Keratinocyte (primary cell): ENCODE results near the gene BEST3. TPM values are rescaled to one million over a fixed set of nuclear protein-coding genes. Genes with fewer than 3 reads are reported as not detected.

Experiments
- DNase-seq: peaks from one replicate; pipeline ENCODE4 v3.0.0-alpha.2; 2011; ENCODE audit warnings: low read depth, missing footprints, low spot score
- FAIRE-seq: peaks from 2 replicates; lab custom pipeline; 2011; peaks lifted over from hg19 to GRCh38; lab: Jason Lieb, UNC
- H2AFZ ChIP-seq: 2 replicates; pipeline ENCODE4 v1.6.0; 2012; ENCODE audit warnings: low read length, control low read depth, inconsistent platforms; ENCODE audit not compliant: control insufficient read depth
- H3K27ac ChIP-seq: 2 replicates; pipeline ENCODE4 v1.5.1; 2011; ENCODE audit warnings: low read length; ENCODE audit not compliant: control insufficient read depth, insufficient read depth
- H3K27me3 ChIP-seq: 3 replicates; pipeline ENCODE4 v1.6.0; 2011; ENCODE audit warnings: low read length; ENCODE audit not compliant: control insufficient read depth, insufficient read depth; ENCODE audit errors: extremely low read depth
- H3K36me3 ChIP-seq, 2 experiments: 2 replicates in 1 of 2; 3 replicates in 1 of 2; pipeline ENCODE4 v1.5.1; 2011; ENCODE audit warnings: low read length in 2 of 2, mild to moderate bottlenecking in 1 of 2; ENCODE audit not compliant: control insufficient read depth in 2 of 2, insufficient read depth in 2 of 2; ENCODE audit errors: extremely low read depth in 1 of 2
- H3K4me1 ChIP-seq: 3 replicates; pipeline ENCODE4 v1.5.1; 2011; ENCODE audit warnings: low read length; ENCODE audit not compliant: control insufficient read depth, insufficient read depth; ENCODE audit errors: extremely low read depth
- H3K4me2 ChIP-seq: 3 replicates; pipeline ENCODE4 v1.6.0; 2011; ENCODE audit warnings: low read depth, low read length; ENCODE audit not compliant: control insufficient read depth, insufficient read depth; ENCODE audit errors: extremely low read depth
- H3K4me3 ChIP-seq, 3 experiments: fragments of 200-600 bp in 1 of 3; sonication (generic) in 1 of 3; 2 replicates in 2 of 3; 3 replicates in 1 of 3; pipeline ENCODE4 v1.5.1; 2011 to 2016; ENCODE audit warnings: low read length in 3 of 3, mild to moderate bottlenecking in 3 of 3, control low read depth in 2 of 3, inconsistent platforms in 1 of 3, low read depth in 1 of 3, mixed read lengths in 1 of 3, mixed run types in 1 of 3, moderate library complexity in 1 of 3; ENCODE audit not compliant: control insufficient read depth in 2 of 3, insufficient read depth in 2 of 3; ENCODE audit errors: extremely low read depth in 1 of 3
- H3K79me2 ChIP-seq: 2 replicates; pipeline ENCODE4 v1.6.0; 2012; ENCODE audit warnings: low read length; ENCODE audit not compliant: control insufficient read depth, insufficient read depth
- H3K9ac ChIP-seq: 3 replicates; pipeline ENCODE4 v1.6.0; 2011; ENCODE audit warnings: low read length; ENCODE audit not compliant: control insufficient read depth, insufficient read depth; ENCODE audit errors: extremely low read depth
- H3K9me1 ChIP-seq: 3 replicates; pipeline ENCODE4 v1.6.0; 2011; ENCODE audit warnings: low read length; ENCODE audit not compliant: control insufficient read depth, insufficient read depth; ENCODE audit errors: extremely low read depth
- H3K9me3 ChIP-seq: 2 replicates; pipeline ENCODE4 v1.5.1; 2012; ENCODE audit warnings: low read depth, low read length; ENCODE audit not compliant: control insufficient read depth
- H4K20me1 ChIP-seq: 3 replicates; pipeline ENCODE4 v1.6.0; 2011; ENCODE audit warnings: low read length; ENCODE audit not compliant: control insufficient read depth, insufficient read depth; ENCODE audit errors: extremely low read depth
- CTCF ChIP-seq, 3 experiments: IDR thresholded peaks in 1 of 3; conservative IDR thresholded peaks in 1 of 3; optimal IDR thresholded peaks in 1 of 3; 2 replicates in 2 of 3; 3 replicates in 1 of 3; pipeline versions ENCODE3 to v1.5.1; 2011; ENCODE audit warnings: low read length in 3 of 3, mild to moderate bottlenecking in 3 of 3, moderate library complexity in 2 of 3, control low read depth in 1 of 3, inconsistent platforms in 1 of 3; ENCODE audit not compliant: insufficient read depth in 2 of 3; ENCODE audit errors: extremely low read depth in 1 of 3
- EZH2 ChIP-seq: IDR thresholded peaks from one replicate; pipeline ENCODE4 v1.6.1; 2012; ENCODE audit warnings: inconsistent platforms, mild to moderate bottlenecking, low read length, moderate library complexity
- dilution Hi-C: fragments of 300-500 bp; cut with MboI; formaldehyde crosslinking; loops from one replicate; pipeline ENCODE4 v1.7.0; 2020; ENCODE audit warnings: low sequenced_read_pairs; ENCODE audit not compliant: extremely low pct_ligation_motif_present
- polyA plus RNA-seq, 5 experiments: library from polyadenylated mRNA; depleted of rRNA in 3 of 5; stranded (reverse) in 3 of 5; stranded (forward) in 1 of 5; unstranded in 1 of 5; fragments of >200 nt; gene quantifications; 1 replicate in 1 of 5; 2 replicates in 3 of 5; 3 replicates in 1 of 5; pipeline versions ENCODE4 v1.2.1 to v1.2.3, GENCODE V29; 2011 to 2012; ENCODE audit warnings: missing spikeins in 2 of 5, low read depth in 1 of 5, low replicate concordance in 1 of 5

BEST3 gene
- polyA plus RNA-seq, 1 donor (not counting 4 experiments of a cell fraction or from before 2014, with no cell fraction given), result 0.07 TPM

- Histone ChIP-seq H3K27ac (no peak overlapping the region), H3K9ac (no peak overlapping the region), H3K79me2 (no peaks in the 10 kb centered on the region), H3K4me3 (no peak overlapping the region), H4K20me1 (no peaks in the 10 kb centered on the region), H3K9me3 (no peaks in the 10 kb centered on the region), H3K4me1 (no peaks in the 10 kb centered on the region), H3K4me2 (no peak overlapping the region), H3K9me1 (no peaks in the 10 kb centered on the region), H3K36me3 (no peaks in the 10 kb centered on the region), H2AFZ (no peak overlapping the region), H3K27me3 (no peaks in the 10 kb centered on the region)
- dilution Hi-C loops, result no loop called here
- FAIRE-seq (no peak), DNase-seq (no peak)
- TF ChIP-seq EZH2, result no peak
- no peak for TF ChIP-seq CTCF (optimal IDR thresholded peaks at IDR 0.05 in 1 of 3, IDR thresholded peaks at IDR 0.05 in 1 of 3, conservative IDR thresholded peaks at IDR 0.05 in 1 of 3; ENCODE audit: extremely low read depth in 1 of 3, insufficient read depth in 2 of 3, low read length in 3 of 3)
Measured at GRCh38 chr12:69704357-69704756, 5.3 kb upstream of the BEST3 start.

- DNase-seq, result no peak
- Histone ChIP-seq H3K79me2 (no peaks in the 10 kb centered on the region), H4K20me1 (no peaks in the 10 kb centered on the region), H3K9me1 (no peaks in the 10 kb centered on the region), H3K9ac (no peak overlapping the region), H3K27me3 (no peaks in the 10 kb centered on the region), H3K9me3 (no peaks in the 10 kb centered on the region), H3K4me3 (no peak overlapping the region), H3K4me2 (no peak overlapping the region), H3K27ac (no peak overlapping the region), H3K36me3 (no peaks in the 10 kb centered on the region), H2AFZ (no peak overlapping the region), H3K4me1 (peaks cover 7% of the 10 kb centered on the region)
- TF ChIP-seq EZH2, result no peak
- no peak for TF ChIP-seq CTCF (optimal IDR thresholded peaks at IDR 0.05 in 1 of 3, IDR thresholded peaks at IDR 0.05 in 1 of 3, conservative IDR thresholded peaks at IDR 0.05 in 1 of 3; ENCODE audit: extremely low read depth in 1 of 3, insufficient read depth in 2 of 3, low read length in 3 of 3)
- dilution Hi-C loops, result no loop called here
- no peak for FAIRE-seq
Measured at GRCh38 chr12:69703146-69703642, 4.1 kb upstream of the BEST3 start.
